Stomach (tissue), 4 donors: ENCODE data around the gene HUS1.

ENCODE experiments used
- CTCF ChIP-seq, 7 experiments: fragments of 450-650 bp in 4 of 7; fragments of 200-600 bp in 3 of 7; sonication (generic) in 3 of 7; IDR thresholded peaks; one replicate each; pipeline ENCODE4 v1.5.1; 2016 to 2019; ENCODE audit warnings: antibody characterized with exemption in 7 of 7, control low read depth in 2 of 7, mild to moderate bottlenecking in 1 of 7
- POLR2AphosphoS5 ChIP-seq, 3 donors: sonication (generic); formaldehyde crosslinking; IDR thresholded peaks; one replicate each; pipeline ENCODE4 v1.6.1; 2016; ENCODE audit warnings: antibody characterized with exemption in 3 of 3

GRCh38 chr7:48004638-48005037 lies 25.2 kb upstream of the HUS1 start:
- TF ChIP-seq CTCF (IDR thresholded peaks at IDR 0.05) = no peak
- TF ChIP-seq POLR2AphosphoS5 (IDR thresholded peaks at IDR 0.05) = no peak
